Vagina (tissue), 2 donors: ENCODE measurements around the gene ART3.

ENCODE experiments used
- CTCF ChIP-seq, 3 experiments: fragments of 450-650 bp in 2 of 3; fragments of 200-600 bp in 1 of 3; sonication (generic) in 1 of 3; IDR thresholded peaks; one replicate each; pipeline ENCODE4 v1.5.1; 2017 to 2019; ENCODE audit warnings: antibody characterized with exemption in 3 of 3, mild to moderate bottlenecking in 2 of 3, moderate library complexity in 2 of 3
- POLR2A ChIP-seq, 2 donors: fragments of 450-650 bp; IDR thresholded peaks; one replicate each; pipeline ENCODE4 v1.6.1; 2017; ENCODE audit warnings: antibody characterized with exemption in 2 of 2, mild to moderate bottlenecking in 2 of 2, moderate library complexity in 2 of 2
- POLR2AphosphoS5 ChIP-seq, 2 donors: sonication (generic); formaldehyde crosslinking; IDR thresholded peaks; one replicate each; pipeline ENCODE4 v1.9.0; 2017; ENCODE audit warnings: antibody characterized with exemption in 2 of 2, mild to moderate bottlenecking in 2 of 2, low read depth in 1 of 2; ENCODE audit not compliant: insufficient read depth in 1 of 2

GRCh38 chr4:76155979-76156378 lies 81.5 kb downstream of the ART3 start:
- no peak for TF ChIP-seq POLR2A (IDR thresholded peaks at IDR 0.05)
- no peak for TF ChIP-seq CTCF (IDR thresholded peaks at IDR 0.05)
- no peak for TF ChIP-seq POLR2AphosphoS5 (IDR thresholded peaks at IDR 0.05; ENCODE audit: insufficient read depth in 1 of 2, low read depth in 1 of 2)
